RWPE1 (cell line): ENCODE measurements around the gene CALN1.
"Not testable (repeated sequence)": the region's sequence is repeated elsewhere in the genome, so short reads cannot be mapped to it uniquely, and the experiment has no call there.

ENCODE experiments used
- CTCF ChIA-PET: fragments of 350-600 bp; sonication (Branson Sonifier 250); formaldehyde crosslinking; extraction: SDS; loops from one replicate; lab custom pipeline; 2021; lab: Yijun Ruan, JAX
- POLR2A ChIA-PET: fragments of 400-600 bp; formaldehyde crosslinking; extraction: SDS; loops from one replicate; lab custom pipeline; 2020; ENCODE audit warnings: antibody characterized with exemption; ENCODE audit not compliant: low non-redundant PET; lab: Yijun Ruan, JAX
- DNase-seq: peaks from one replicate; pipeline ENCODE4 v3.0.0; 2012; ENCODE audit warnings: low spot score
- H3K27ac ChIP-seq: fragments of 450-650 bp; 2 replicates; pipeline ENCODE4 v1.5.1; 2017
- CTCF ChIP-seq: fragments of 450-650 bp; conservative IDR thresholded peaks from 2 replicates; pipeline ENCODE4 v1.5.1; 2017; ENCODE audit warnings: low read depth, mild to moderate bottlenecking

The CALN1 gene

GRCh38 chr7:72386118-72386517, 26.0 kb downstream of the CALN1 start:
- no peak for DNase-seq
- CTCF ChIA-PET = no interaction called here
- POLR2A ChIA-PET = no interaction called here
- no peak for TF ChIP-seq CTCF
- H3K27ac ChIP-seq = no peak overlapping the region

GRCh38 chr7:72362246-72362645, 49.9 kb downstream of the CALN1 start:
- no peak overlapping the region for H3K27ac ChIP-seq
- DNase-seq = no peak
- CTCF ChIA-PET = no interaction called here
- TF ChIP-seq CTCF = no peak
- POLR2A ChIA-PET = no interaction called here

GRCh38 chr7:72345208-72345727, 66.9 kb downstream of the CALN1 start:
- no peak overlapping the region for H3K27ac ChIP-seq
- DNase-seq = no peak
- no peak for TF ChIP-seq CTCF
- ChIA-PET POLR2A (no interaction called here), CTCF (no interaction called here)

GRCh38 chr7:72343991-72344390, 68.1 kb downstream of the CALN1 start:
- no peak overlapping the region for H3K27ac ChIP-seq
- ChIA-PET CTCF (no interaction called here), POLR2A (no interaction called here)
- no peak for DNase-seq
- TF ChIP-seq CTCF = no peak

GRCh38 chr7:72343354-72343753, 68.8 kb downstream of the CALN1 start:
- H3K27ac ChIP-seq, DNase-seq, POLR2A ChIA-PET: not testable (repeated sequence)
- CTCF ChIA-PET = interaction anchor here (0.6 kb wide), 1 partner anchor 25 kb away, joined by 3 read pairs; no protein-coding TSS in a partner anchor

- no peak for DNase-seq
- no peak overlapping the region for H3K27ac ChIP-seq
- TF ChIP-seq CTCF = no peak
- POLR2A ChIA-PET = no interaction called here
- CTCF ChIA-PET = no interaction called here
These were observed 74.6 kb downstream of the CALN1 start for GRCh38 chr7:72337390-72338167.

- H3K27ac ChIP-seq = no peak overlapping the region
- no peak for TF ChIP-seq CTCF
- POLR2A ChIA-PET = no interaction called here
- DNase-seq = no peak
- CTCF ChIA-PET = no interaction called here
These were observed 75.3 kb downstream of the CALN1 start for GRCh38 chr7:72336632-72337389.
